ENCODE results near the gene PPP1R10.

The PPP1R10 gene

GRCh38 chr6:30554962-30555815, 61.9 kb downstream of the PPP1R10 start:
- Histone ChIP-seq H3K27ac (peak overlapping the region; percentile 6; the same call in 1 of the 2 replicates), H3K4me3 (peak overlapping the region; percentile 96), H3K9me3 (ENCODE audit: low read depth, low read length) (no peaks in the 10 kb centered on the region), H3K36me3 (ENCODE audit: insufficient read depth, low read length) (peaks cover 56% of the 10 kb centered on the region), H3K9ac (ENCODE audit: insufficient read length) (peak overlapping the region; percentile 91)
- DNase-seq (ENCODE audit: low read depth, low spot score): no peak
- TF ChIP-seq POLR2AphosphoS5 (IDR thresholded peaks at IDR 0.05; ENCODE audit: borderline replicate concordance, low read depth, low read length) (no peak; the same call in 1 of the 2 replicates), EZH2 (IDR thresholded peaks at IDR 0.05) (no peak), FOXP2 (optimal IDR thresholded peaks at IDR 0.05; ENCODE audit: control extremely low read depth, extremely low read length, insufficient read depth) (no peak)

GRCh38 chr6:30554404-30554803, 62.6 kb downstream of the PPP1R10 start:
- H3K4me3 ChIP-seq: peak overlapping the region; percentile 96; the same call in 1 of the 2 replicates
- H3K9ac ChIP-seq (ENCODE audit: insufficient read length): no peak overlapping the region
- no peak overlapping the region for H3K27ac ChIP-seq

More at GRCh38 chr6:30554404-30554803, 62.6 kb downstream of the PPP1R10 start:
- Histone ChIP-seq H3K9me3 (ENCODE audit: low read depth, low read length) (no peaks in the 10 kb centered on the region), H3K36me3 (ENCODE audit: insufficient read depth, low read length) (peaks cover 53% of the 10 kb centered on the region)
- no peak for TF ChIP-seq EZH2 (IDR thresholded peaks at IDR 0.05)
- no peak for TF ChIP-seq FOXP2 (optimal IDR thresholded peaks at IDR 0.05; ENCODE audit: control extremely low read depth, extremely low read length, insufficient read depth)
- TF ChIP-seq POLR2AphosphoS5 (IDR thresholded peaks at IDR 0.05; ENCODE audit: borderline replicate concordance, low read depth, low read length): no peak
- DNase-seq (ENCODE audit: low read depth, low spot score): no peak
